HepG2 (cell line): ENCODE results near the gene GPR179. TPM values are rescaled to one million over a fixed set of nuclear protein-coding genes. Genes with fewer than 3 reads are reported as not detected.

Experiments used
- ATAC-seq: fragments of 200-7000 bp; cut with Tn5 transposase; 3 replicates; pipeline ENCODE4 v1.9.1; 2020; ENCODE audit warnings: mild to moderate bottlenecking, moderate library complexity
- BruUV-seq: library from RNA; stranded (reverse); fragments of 400-500 nt; replicated peaks from 2 replicates; lab custom pipeline; 2021; lab: Mats Ljungman, UMichigan
- CTCF ChIA-PET: fragments of 300-600 bp; formaldehyde crosslinking; extraction: SDS; loops from one replicate; lab custom pipeline; 2021; ENCODE audit warnings: low total read pairs, inconsistent platforms, low intra/inter-chr PET ratio; lab: Yijun Ruan, JAX
- POLR2A ChIA-PET: fragments of 350-600 bp; sonication (Branson Sonifier 250); formaldehyde crosslinking; loops from one replicate; lab custom pipeline; 2020; ENCODE audit warnings: antibody characterized with exemption, inconsistent platforms; lab: Yijun Ruan, JAX
- DNase-seq: peaks from one replicate; pipeline ENCODE4 v3.0.0-alpha.2; 2015; ENCODE audit warnings: low spot score
- FAIRE-seq: peaks from 3 replicates; lab custom pipeline; 2011; peaks lifted over from hg19 to GRCh38; lab: Jason Lieb, UNC
- H2AFZ ChIP-seq: one replicate; pipeline ENCODE4 v1.6.1; 2011; ENCODE audit warnings: low read length, inconsistent platforms
- H3K27ac ChIP-seq: fragments of 300-600 bp; 3 replicates; pipeline ENCODE4 v1.8.0; 2011; ENCODE audit warnings: mixed run types, mild to moderate bottlenecking, mixed read lengths, low read length, inconsistent platforms; ENCODE audit not compliant: insufficient read depth; ENCODE audit errors: extremely low read length
- H3K27me3 ChIP-seq, 2 experiments: fragments of 200-600 bp in 1 of 2; 2 replicates in 1 of 2; 3 replicates in 1 of 2; pipeline versions ENCODE4 v1.6.0 to v1.8.0; 2011; ENCODE audit warnings: low read length in 2 of 2, mild to moderate bottlenecking in 2 of 2, moderate library complexity in 2 of 2, inconsistent platforms in 1 of 2; ENCODE audit not compliant: insufficient read depth in 2 of 2, control insufficient read depth in 1 of 2
- H3K36me3 ChIP-seq, 2 experiments: fragments of 200-600 bp in 1 of 2; replicated peaks in 1 of 2; 2 replicates in 1 of 2; 3 replicates in 1 of 2; pipeline versions ENCODE4 v1.5.1 to v1.8.0; 2011; ENCODE audit warnings: low read length in 2 of 2, inconsistent platforms in 1 of 2; ENCODE audit not compliant: insufficient read depth in 2 of 2, control insufficient read depth in 1 of 2
- H3K4me1 ChIP-seq: 2 replicates; pipeline ENCODE4 v1.5.1; 2012; ENCODE audit warnings: low read length, inconsistent platforms; ENCODE audit not compliant: insufficient read depth
- H3K4me2 ChIP-seq: 2 replicates; pipeline ENCODE4 v1.6.0; 2011; ENCODE audit warnings: low read depth, low read length, inconsistent platforms
- H3K4me3 ChIP-seq, 3 experiments: fragments of 200-600 bp in 1 of 3; sonication (generic), shearing (Covaris generic) in 1 of 3; replicated peaks in 1 of 3; 2 replicates each; pipeline ENCODE4 v1.5.1; 2011 to 2016; ENCODE audit warnings: low read length in 3 of 3, inconsistent platforms in 2 of 3, low read depth in 2 of 3, mild to moderate bottlenecking in 2 of 3, control low read depth in 1 of 3, mixed read lengths in 1 of 3; ENCODE audit not compliant: insufficient read depth in 1 of 3
- H3K79me2 ChIP-seq: one replicate; pipeline ENCODE4 v1.6.1; 2011; ENCODE audit warnings: low read length, inconsistent platforms; ENCODE audit not compliant: insufficient read depth
- H3K9ac ChIP-seq: 2 replicates; pipeline ENCODE4 v1.6.0; 2011; ENCODE audit warnings: mild to moderate bottlenecking, low read depth, low read length, inconsistent platforms; ENCODE audit not compliant: insufficient read depth
- H3K9me3 ChIP-seq: 2 replicates; pipeline ENCODE4 v1.5.1; 2012; ENCODE audit warnings: mild to moderate bottlenecking, low read length
- H4K20me1 ChIP-seq: 2 replicates; pipeline ENCODE4 v1.6.0; 2011; ENCODE audit warnings: inconsistent platforms, mild to moderate bottlenecking, low read length, moderate library complexity; ENCODE audit not compliant: insufficient read depth
- AFF4 ChIP-seq: sonication (generic); formaldehyde crosslinking; IDR thresholded peaks from 2 replicates; pipeline ENCODE4 v1.4.0; 2020; ENCODE audit warnings: missing genetic modification reagents
- CCAR2 ChIP-seq: fragments of 200-400 bp; formaldehyde crosslinking; optimal IDR thresholded peaks from 2 replicates; pipeline ENCODE3; 2018; ENCODE audit warnings: low read depth, mild to moderate bottlenecking, low read length, moderate library complexity
- FOXK1 ChIP-seq: sonication (generic); formaldehyde crosslinking; IDR thresholded peaks from 2 replicates; pipeline ENCODE4 v1.4.0; 2020; ENCODE audit warnings: low read depth, missing genetic modification reagents, borderline replicate concordance
- HNRNPH1 ChIP-seq: fragments of 200-400 bp; formaldehyde crosslinking; optimal IDR thresholded peaks from 2 replicates; pipeline ENCODE3; 2017; ENCODE audit warnings: mild to moderate bottlenecking, low read depth, low read length
- SOX13 ChIP-seq, 3 experiments: fragments of 450-650 bp in 1 of 3; sonication (generic) in 1 of 3; formaldehyde crosslinking in 1 of 3; IDR thresholded peaks in 2 of 3; conservative IDR thresholded peaks in 1 of 3; 2 replicates each; pipeline versions ENCODE4 v1.5.0 to v1.6.1; 2016 to 2020; ENCODE audit warnings: antibody characterized with exemption in 1 of 3, mild to moderate bottlenecking in 1 of 3, missing compliant biosample characterization in 1 of 3, missing genetic modification reagents in 1 of 3, moderate library complexity in 1 of 3
- ZBTB3 ChIP-seq: sonication (generic); formaldehyde crosslinking; IDR thresholded peaks from 2 replicates; pipeline ENCODE4 v1.4.0; 2020; ENCODE audit warnings: low read depth, mild to moderate bottlenecking, moderate library complexity, missing genetic modification reagents, borderline replicate concordance
- ZNF251 ChIP-seq: sonication (generic); formaldehyde crosslinking; IDR thresholded peaks from 2 replicates; pipeline ENCODE4 v1.9.0; 2021; ENCODE audit warnings: mild to moderate bottlenecking, missing genetic modification reagents
- ZNF501 ChIP-seq: sonication (generic); formaldehyde crosslinking; IDR thresholded peaks from 2 replicates; pipeline ENCODE4 v1.5.1; 2020; ENCODE audit warnings: mild to moderate bottlenecking, moderate library complexity, missing genetic modification reagents
- ZNF678 ChIP-seq: sonication (generic); formaldehyde crosslinking; IDR thresholded peaks from 2 replicates; pipeline ENCODE4 v1.4.0; 2020; ENCODE audit warnings: mild to moderate bottlenecking, missing genetic modification reagents
- ZNF83 ChIP-seq: sonication (generic); formaldehyde crosslinking; IDR thresholded peaks from 2 replicates; pipeline ENCODE4 v1.4.0; 2020; ENCODE audit warnings: missing genetic modification reagents, mild to moderate bottlenecking, borderline replicate concordance
- WGBS: methylation state at CpG from one replicate; pipeline ENCODE4 v1.1.6; 2017; ENCODE audit warnings: low lambda C conversion rate; 5-methylcytosine and 5-hydroxymethylcytosine counted together
- in situ Hi-C: cut with HindIII; loops from 2 replicates; pipeline ENCODE4 v1.10.0; 2017; ENCODE audit warnings: low pct_unique_long_range_greater_than_20kb; ENCODE audit not compliant: extremely low pct_ligation_motif_present
- intact Hi-C: fragments of 100-400 bp; cut with micrococcal nuclease; formaldehyde crosslinking; loops from one replicate; pipeline ENCODE4 v1.10.0; 2022; ENCODE audit not compliant: unreplicated experiment
- polyA plus RNA-seq, 8 experiments: library from polyadenylated mRNA; depleted of rRNA in 3 of 8; stranded (reverse) in 7 of 8; unstranded in 1 of 8; fragments of >200 nt; fragmentation: Illumina TruSeq in 4 of 8; extraction: Trizol in 4 of 8; gene quantifications; 2 replicates each; pipeline versions ENCODE4 v1.2.1 to v1.2.3, GENCODE V29; 2011 to 2016; ENCODE audit warnings: low read depth in 4 of 8, missing spikeins in 1 of 8, mixed read lengths in 1 of 8; ENCODE audit not compliant: insufficient read depth in 1 of 8
- total RNA-seq, 5 experiments: library from RNA; depleted of rRNA; stranded (reverse); fragments of >200 nt; fragmentation: Illumina TruSeq; extraction: Trizol; gene quantifications; 2 replicates each; pipeline ENCODE4 v1.2.3, GENCODE V29; 2016; ENCODE audit warnings: low read depth in 1 of 5
- TF ChIP-seq, protein P1 (sequence below): fragments of 450-650 bp; IDR thresholded peaks from 2 replicates; pipeline ENCODE4 v1.6.1; 2016
- TF ChIP-seq, protein P2 (sequence below): sonication (generic); formaldehyde crosslinking; conservative IDR thresholded peaks from 2 replicates; pipeline ENCODE4 v1.8.0; 2022; ENCODE audit warnings: mild to moderate bottlenecking, moderate library complexity, missing genetic modification reagents
- TF ChIP-seq, protein P3 (sequence below): IDR thresholded peaks from 2 replicates; pipeline ENCODE4 v1.6.1; 2016; ENCODE audit warnings: low read depth
- TF ChIP-seq, protein P4 (sequence below): sonication (generic); formaldehyde crosslinking; IDR thresholded peaks from 2 replicates; pipeline ENCODE4 v1.9.0; 2021; ENCODE audit warnings: missing genetic modification reagents, mild to moderate bottlenecking, borderline replicate concordance

Gene GPR179
- total and polyA plus RNA-seq, 2 of the 13 experiments (the other 11 are each of a cell fraction or from before 2014, with no cell fraction given), result 0.03 TPM; not detected in 1

DNA sequence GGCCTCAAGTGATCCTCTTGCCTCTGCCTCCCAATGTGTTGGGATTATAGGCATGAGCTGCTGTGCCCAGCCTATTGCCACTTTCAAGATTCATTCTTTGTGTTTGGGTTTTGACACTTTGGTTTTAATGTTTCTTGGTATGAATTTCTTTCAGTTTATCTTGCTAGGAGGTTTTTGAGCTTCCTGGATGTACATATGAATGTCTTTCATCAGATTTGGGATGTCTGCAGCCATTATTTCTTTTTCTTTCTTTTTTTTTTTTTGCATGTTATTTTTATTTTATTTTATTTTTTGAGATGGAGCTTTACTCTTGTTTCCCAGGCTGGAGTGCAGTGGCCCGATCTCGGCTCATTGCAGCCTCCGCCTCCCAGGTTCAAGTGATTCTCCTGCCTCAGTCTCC, 28.3 kb downstream of the GPR179 start:
- FAIRE-seq (no peak), ATAC-seq (no peak), DNase-seq (no peak)
- Histone ChIP-seq H3K36me3 (peaks cover 12 to 36% of the 10 kb centered on the region in 2 experiments), H3K4me3 (no peak overlapping the region), H2AFZ (no peak overlapping the region), H3K4me1 (no peaks in the 10 kb centered on the region), H3K27ac (no peak overlapping the region), H3K9me3 (no peaks in the 10 kb centered on the region), H3K79me2 (no peaks in the 10 kb centered on the region), H4K20me1 (no peaks in the 10 kb centered on the region), H3K27me3 (no peaks in the 10 kb centered on the region), H3K9ac (no peak overlapping the region), H3K4me2 (no peak overlapping the region)
- CTCF ChIA-PET, result no interaction called here
- in situ Hi-C loops, result no loop called here
- 66% methylated on average over 3 of the region's 3 CpGs for WGBS
- intact Hi-C loops, result no loop called here
- POLR2A ChIA-PET, result interaction anchor here (0.8 to 1.8 kb wide), 2 partner anchors 8 to 10 kb away, joined by 3 to 4 read pairs; no protein-coding TSS in a partner anchor
- no TSS peak for BruUV-seq
- TF ChIP-seq HNRNPH1 (no peak), ZBTB3 (CRISPR knock-in tag) (no peak), AFF4 (no peak), ZNF678 (CRISPR knock-in tag) (no peak), SOX13 (IDR thresholded peaks at IDR 0.05) (no peak), SOX13 (CRISPR knock-in tag; conservative IDR thresholded peaks at IDR 0.05 in 1 of 2, IDR thresholded peaks at IDR 0.05 in 1 of 2) (no peak), FOXK1 (CRISPR knock-in tag) (no peak), ZNF501 (CRISPR knock-in tag) (no peak), CCAR2 (no peak), ZNF251 (CRISPR knock-in tag) (no peak), ZNF83 (CRISPR knock-in tag) (no peak)
- TF ChIP-seq, protein P1, sequence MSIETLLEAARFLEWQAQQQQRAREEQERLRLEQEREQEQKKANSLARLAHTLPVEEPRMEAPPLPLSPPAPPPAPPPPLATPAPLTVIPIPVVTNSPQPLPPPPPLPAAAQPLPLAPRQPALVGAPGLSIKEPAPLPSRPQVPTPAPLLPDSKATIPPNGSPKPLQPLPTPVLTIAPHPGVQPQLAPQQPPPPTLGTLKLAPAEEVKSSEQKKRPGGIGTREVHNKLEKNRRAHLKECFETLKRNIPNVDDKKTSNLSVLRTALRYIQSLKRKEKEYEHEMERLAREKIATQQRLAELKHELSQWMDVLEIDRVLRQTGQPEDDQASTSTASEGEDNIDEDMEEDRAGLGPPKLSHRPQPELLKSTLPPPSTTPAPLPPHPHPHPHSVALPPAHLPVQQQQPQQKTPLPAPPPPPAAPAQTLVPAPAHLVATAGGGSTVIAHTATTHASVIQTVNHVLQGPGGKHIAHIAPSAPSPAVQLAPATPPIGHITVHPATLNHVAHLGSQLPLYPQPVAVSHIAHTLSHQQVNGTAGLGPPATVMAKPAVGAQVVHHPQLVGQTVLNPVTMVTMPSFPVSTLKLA, result no peak
- TF ChIP-seq, protein P2, sequence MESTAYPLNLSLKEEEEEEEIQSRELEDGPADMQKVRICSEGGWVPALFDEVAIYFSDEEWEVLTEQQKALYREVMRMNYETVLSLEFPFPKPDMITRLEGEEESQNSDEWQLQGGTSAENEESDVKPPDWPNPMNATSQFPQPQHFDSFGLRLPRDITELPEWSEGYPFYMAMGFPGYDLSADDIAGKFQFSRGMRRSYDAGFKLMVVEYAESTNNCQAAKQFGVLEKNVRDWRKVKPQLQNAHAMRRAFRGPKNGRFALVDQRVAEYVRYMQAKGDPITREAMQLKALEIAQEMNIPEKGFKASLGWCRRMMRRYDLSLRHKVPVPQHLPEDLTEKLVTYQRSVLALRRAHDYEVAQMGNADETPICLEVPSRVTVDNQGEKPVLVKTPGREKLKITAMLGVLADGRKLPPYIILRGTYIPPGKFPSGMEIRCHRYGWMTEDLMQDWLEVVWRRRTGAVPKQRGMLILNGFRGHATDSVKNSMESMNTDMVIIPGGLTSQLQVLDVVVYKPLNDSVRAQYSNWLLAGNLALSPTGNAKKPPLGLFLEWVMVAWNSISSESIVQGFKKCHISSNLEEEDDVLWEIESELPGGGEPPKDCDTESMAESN (CRISPR knock-in tag), result no peak
- TF ChIP-seq, protein P3, sequence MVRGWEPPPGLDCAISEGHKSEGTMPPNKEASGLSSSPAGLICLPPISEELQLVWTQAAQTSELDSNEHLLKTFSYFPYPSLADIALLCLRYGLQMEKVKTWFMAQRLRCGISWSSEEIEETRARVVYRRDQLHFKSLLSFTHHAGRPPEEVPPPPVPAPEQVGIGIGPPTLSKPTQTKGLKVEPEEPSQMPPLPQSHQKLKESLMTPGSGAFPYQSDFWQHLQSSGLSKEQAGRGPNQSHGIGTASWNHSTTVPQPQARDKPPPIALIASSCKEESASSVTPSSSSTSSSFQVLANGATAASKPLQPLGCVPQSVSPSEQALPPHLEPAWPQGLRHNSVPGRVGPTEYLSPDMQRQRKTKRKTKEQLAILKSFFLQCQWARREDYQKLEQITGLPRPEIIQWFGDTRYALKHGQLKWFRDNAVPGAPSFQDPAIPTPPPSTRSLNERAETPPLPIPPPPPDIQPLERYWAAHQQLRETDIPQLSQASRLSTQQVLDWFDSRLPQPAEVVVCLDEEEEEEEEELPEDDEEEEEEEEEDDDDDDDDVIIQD (CRISPR knock-in tag), result no peak
- TF ChIP-seq, protein P4, sequence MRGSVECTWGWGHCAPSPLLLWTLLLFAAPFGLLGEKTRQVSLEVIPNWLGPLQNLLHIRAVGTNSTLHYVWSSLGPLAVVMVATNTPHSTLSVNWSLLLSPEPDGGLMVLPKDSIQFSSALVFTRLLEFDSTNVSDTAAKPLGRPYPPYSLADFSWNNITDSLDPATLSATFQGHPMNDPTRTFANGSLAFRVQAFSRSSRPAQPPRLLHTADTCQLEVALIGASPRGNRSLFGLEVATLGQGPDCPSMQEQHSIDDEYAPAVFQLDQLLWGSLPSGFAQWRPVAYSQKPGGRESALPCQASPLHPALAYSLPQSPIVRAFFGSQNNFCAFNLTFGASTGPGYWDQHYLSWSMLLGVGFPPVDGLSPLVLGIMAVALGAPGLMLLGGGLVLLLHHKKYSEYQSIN (CRISPR knock-in tag), result no peak
